ENCODE measurements around the gene NEDD8.

The NEDD8 gene

GRCh38 chr14:24232121-24232644 is at the start of gene NEDD8:
TSS of gene NEDD8 (minus strand) at chr14:24232367. CDS start at chr14:24232267, 100 bp downstream.
- DNase-seq (ENCODE audit: low spot score) = peak; percentile 90

- no peak for DNase-seq (ENCODE audit: low spot score)
These were observed 49.5 kb upstream of the NEDD8 start for GRCh38 chr14:24281636-24282035.

GRCh38 chr14:24280797-24281460 is 48.8 kb upstream of the NEDD8 start:
- DNase-seq (ENCODE audit: low spot score) = no peak

GRCh38 chr14:24279301-24280186 is 47.4 kb upstream of the NEDD8 start:
- DNase-seq (ENCODE audit: low spot score) = peak; percentile 32

GRCh38 chr14:24278424-24278823 is 46.3 kb upstream of the NEDD8 start:
- DNase-seq (ENCODE audit: low spot score) = no peak

- DNase-seq (ENCODE audit: low spot score) = no peak
These were observed 45.6 kb upstream of the NEDD8 start for GRCh38 chr14:24277606-24278321.

GRCh38 chr14:24277071-24277470 is 44.9 kb upstream of the NEDD8 start:
- DNase-seq (ENCODE audit: low spot score) = no peak

GRCh38 chr14:24274101-24274543 is 42.0 kb upstream of the NEDD8 start:
- DNase-seq (ENCODE audit: low spot score) = peak; percentile 19

GRCh38 chr14:24273422-24273998 is 41.3 kb upstream of the NEDD8 start:
- DNase-seq (ENCODE audit: low spot score) = peak; percentile 20

GRCh38 chr14:24272467-24272866 is 40.3 kb upstream of the NEDD8 start:
- no peak for DNase-seq (ENCODE audit: low spot score)

- no peak for DNase-seq (ENCODE audit: low spot score)
These were observed 39.7 kb upstream of the NEDD8 start for GRCh38 chr14:24271834-24272263.

GRCh38 chr14:24271134-24271833 is 39.1 kb upstream of the NEDD8 start, which contains the start of gene RABGGTA:
TSS of gene RABGGTA (minus strand) at chr14:24271597. CDS start at chr14:24271115, 482 bp downstream.
- DNase-seq (ENCODE audit: low spot score) = peak; percentile 93

GRCh38 chr14:24270537-24271133 is 38.5 kb upstream of the NEDD8 start:
- DNase-seq (ENCODE audit: low spot score) = no peak

- no peak for DNase-seq (ENCODE audit: low spot score)
These were observed 37.9 kb upstream of the NEDD8 start for GRCh38 chr14:24269910-24270536.

GRCh38 chr14:24269368-24269767 is 37.2 kb upstream of the NEDD8 start:
- DNase-seq (ENCODE audit: low spot score) = no peak

GRCh38 chr14:24268225-24268624 is 36.1 kb upstream of the NEDD8 start:
- no peak for DNase-seq (ENCODE audit: low spot score)

- no peak for DNase-seq (ENCODE audit: low spot score)
These were observed 35.3 kb upstream of the NEDD8 start for GRCh38 chr14:24267516-24267915.

GRCh38 chr14:24266344-24267244 is 34.4 kb upstream of the NEDD8 start:
- DNase-seq (ENCODE audit: low spot score) = no peak

- DNase-seq (ENCODE audit: low spot score) = no peak
These were observed 32.1 kb upstream of the NEDD8 start for GRCh38 chr14:24264298-24264697.
